DND-41 (cell line): Measurements from ENCODE around the gene USH1C.

Experiments
- ATAC-seq: fragments of 200-7000 bp; cut with Tn5 transposase; 3 replicates; pipeline ENCODE4 v1.9.1; 2021; ENCODE audit warnings: low read depth; ENCODE audit not compliant: insufficient read depth
- DNase-seq: peaks from one replicate; pipeline ENCODE4 v3.0.0-alpha.2; 2020
- H2AFZ ChIP-seq: 2 replicates; pipeline ENCODE4 v1.6.0; 2012; ENCODE audit warnings: low read depth, low read length
- H3K27ac ChIP-seq: 2 replicates; pipeline ENCODE4 v1.5.1; 2012; ENCODE audit warnings: low read length, inconsistent platforms
- H3K27me3 ChIP-seq: fragments of 200-600 bp; sonication (generic); 2 replicates; pipeline ENCODE4 v1.6.0; 2012; ENCODE audit warnings: low read length, mild to moderate bottlenecking, inconsistent platforms; ENCODE audit not compliant: insufficient read depth, poor library complexity
- H3K36me3 ChIP-seq: 2 replicates; pipeline ENCODE4 v1.5.1; 2012; ENCODE audit warnings: low read length, inconsistent platforms; ENCODE audit not compliant: insufficient read depth
- H3K4me1 ChIP-seq: 2 replicates; pipeline ENCODE4 v1.5.1; 2012; ENCODE audit warnings: mild to moderate bottlenecking, low read length; ENCODE audit not compliant: insufficient read depth
- H3K4me2 ChIP-seq: 2 replicates; pipeline ENCODE4 v1.6.0; 2012; ENCODE audit warnings: mild to moderate bottlenecking, moderate library complexity, low read length, inconsistent platforms; ENCODE audit not compliant: insufficient read depth
- H3K4me3 ChIP-seq, 2 experiments: fragments of 200-600 bp in 1 of 2; shearing (Covaris generic) in 1 of 2; 2 replicates each; pipeline ENCODE4 v1.5.1; 2012 to 2016; ENCODE audit warnings: inconsistent platforms in 2 of 2, low read length in 2 of 2, mild to moderate bottlenecking in 2 of 2, low read depth in 1 of 2, moderate library complexity in 1 of 2
- H3K79me2 ChIP-seq: 2 replicates; pipeline ENCODE4 v1.6.0; 2012; ENCODE audit warnings: low read length, inconsistent platforms; ENCODE audit not compliant: insufficient read depth
- H3K9ac ChIP-seq: 2 replicates; pipeline ENCODE4 v1.6.0; 2012; ENCODE audit warnings: low read depth, mild to moderate bottlenecking, inconsistent platforms, low read length, moderate library complexity
- H3K9me3 ChIP-seq: 2 replicates; pipeline ENCODE4 v1.5.1; 2012; ENCODE audit warnings: low read length, moderate library complexity, mild to moderate bottlenecking, inconsistent platforms; ENCODE audit not compliant: insufficient read depth, severe bottlenecking
- H4K20me1 ChIP-seq: 2 replicates; pipeline ENCODE4 v1.6.0; 2012; ENCODE audit warnings: low read length; ENCODE audit not compliant: insufficient read depth
- CTCF ChIP-seq: IDR thresholded peaks from 2 replicates; pipeline ENCODE4 v1.5.1; 2012; ENCODE audit warnings: borderline replicate concordance, low read length, moderate library complexity, mild to moderate bottlenecking; ENCODE audit not compliant: poor library complexity, severe bottlenecking; ENCODE audit errors: extremely low read depth
- EZH2 ChIP-seq: IDR thresholded peaks from 3 replicates; pipeline ENCODE4 v1.6.1; 2012; ENCODE audit warnings: borderline replicate concordance, low read depth, mild to moderate bottlenecking, moderate library complexity, low read length, inconsistent platforms; ENCODE audit not compliant: severe bottlenecking

The USH1C gene

GRCh38 chr11:17581732-17582053 is 37.5 kb upstream of the USH1C start:
- no peak for ATAC-seq
- no peaks in the 10 kb centered on the region for H4K20me1 ChIP-seq
- H3K27me3 ChIP-seq = peaks cover 21% of the 10 kb centered on the region
- no peak overlapping the region for H3K4me2 ChIP-seq
- TF ChIP-seq EZH2 (no peak), CTCF (no peak)
- no peak overlapping the region for H3K9ac ChIP-seq
- no peaks in the 10 kb centered on the region for H3K4me1 ChIP-seq
- no peaks in the 10 kb centered on the region for H3K9me3 ChIP-seq
- DNase-seq = no peak
- H3K4me3 ChIP-seq = no peak overlapping the region
- no peak overlapping the region for H2AFZ ChIP-seq
- no peaks in the 10 kb centered on the region for H3K36me3 ChIP-seq
- no peaks in the 10 kb centered on the region for H3K79me2 ChIP-seq
- no peak overlapping the region for H3K27ac ChIP-seq

GRCh38 chr11:17581036-17581731 is 37.0 kb upstream of the USH1C start:
- H3K4me2 ChIP-seq = no peak overlapping the region
- TF ChIP-seq EZH2 (no peak), CTCF (no peak)
- H3K36me3 ChIP-seq = no peaks in the 10 kb centered on the region
- H4K20me1 ChIP-seq = no peaks in the 10 kb centered on the region
- H3K4me1 ChIP-seq = no peaks in the 10 kb centered on the region
- no peak overlapping the region for H3K27ac ChIP-seq
- H3K79me2 ChIP-seq = no peaks in the 10 kb centered on the region
- no peak for DNase-seq
- no peak overlapping the region for H2AFZ ChIP-seq
- H3K9ac ChIP-seq = no peak overlapping the region
- no peak overlapping the region for H3K4me3 ChIP-seq
- peaks cover 21% of the 10 kb centered on the region for H3K27me3 ChIP-seq
- no peaks in the 10 kb centered on the region for H3K9me3 ChIP-seq
- ATAC-seq = no peak

GRCh38 chr11:17580271-17580670 is 36.1 kb upstream of the USH1C start:
- H3K4me1 ChIP-seq = no peaks in the 10 kb centered on the region
- no peaks in the 10 kb centered on the region for H3K9me3 ChIP-seq
- H3K4me2 ChIP-seq = no peak overlapping the region
- no peak for ATAC-seq
- H3K79me2 ChIP-seq = no peaks in the 10 kb centered on the region
- DNase-seq = no peak
- peaks cover 21% of the 10 kb centered on the region for H3K27me3 ChIP-seq
- no peaks in the 10 kb centered on the region for H3K36me3 ChIP-seq
- H4K20me1 ChIP-seq = no peaks in the 10 kb centered on the region
- H2AFZ ChIP-seq = no peak overlapping the region
- no peak overlapping the region for H3K4me3 ChIP-seq
- H3K9ac ChIP-seq = no peak overlapping the region
- H3K27ac ChIP-seq = no peak overlapping the region
- TF ChIP-seq CTCF (no peak), EZH2 (no peak)

GRCh38 chr11:17579451-17579850 is 35.2 kb upstream of the USH1C start:
- H2AFZ ChIP-seq = no peak overlapping the region
- H3K4me1 ChIP-seq = no peaks in the 10 kb centered on the region
- no peak overlapping the region for H3K9ac ChIP-seq
- no peak overlapping the region for H3K4me2 ChIP-seq
- no peak overlapping the region for H3K4me3 ChIP-seq
- H4K20me1 ChIP-seq = no peaks in the 10 kb centered on the region
- DNase-seq = no peak
- peaks cover 21% of the 10 kb centered on the region for H3K27me3 ChIP-seq
- TF ChIP-seq EZH2 (no peak), CTCF (no peak)
- H3K27ac ChIP-seq = no peak overlapping the region
- H3K79me2 ChIP-seq = no peaks in the 10 kb centered on the region
- no peaks in the 10 kb centered on the region for H3K9me3 ChIP-seq
- ATAC-seq = no peak
- H3K36me3 ChIP-seq = no peaks in the 10 kb centered on the region
